ENCODE measurements around the gene LARP4B.

- TF ChIP-seq CTCF (IDR thresholded peaks at IDR 0.05) (no peak), EZH2 (IDR thresholded peaks at IDR 0.05; ENCODE audit: borderline replicate concordance, insufficient read depth, low read depth, low read length, poor library complexity, severe bottlenecking) (no peak)
These were observed 14.1 kb downstream of the LARP4B start for GRCh38 chr10:917416-917720.

All from B cell (primary cell).